Keratinocyte (primary cell): ENCODE data around the gene CLTC. TPM values are rescaled to one million over a fixed set of nuclear protein-coding genes. Genes with fewer than 3 reads are reported as not detected.

Experiments used
- DNase-seq: peaks from one replicate; pipeline ENCODE4 v3.0.0-alpha.2; 2011; ENCODE audit warnings: low read depth, missing footprints, low spot score
- FAIRE-seq: peaks from 2 replicates; lab custom pipeline; 2011; peaks lifted over from hg19 to GRCh38; lab: Jason Lieb, UNC
- H2AFZ ChIP-seq: 2 replicates; pipeline ENCODE4 v1.6.0; 2012; ENCODE audit warnings: low read length, control low read depth, inconsistent platforms; ENCODE audit not compliant: control insufficient read depth
- H3K27ac ChIP-seq: 2 replicates; pipeline ENCODE4 v1.5.1; 2011; ENCODE audit warnings: low read length; ENCODE audit not compliant: control insufficient read depth, insufficient read depth
- H3K27me3 ChIP-seq: 3 replicates; pipeline ENCODE4 v1.6.0; 2011; ENCODE audit warnings: low read length; ENCODE audit not compliant: control insufficient read depth, insufficient read depth; ENCODE audit errors: extremely low read depth
- H3K36me3 ChIP-seq, 2 experiments: 2 replicates in 1 of 2; 3 replicates in 1 of 2; pipeline ENCODE4 v1.5.1; 2011; ENCODE audit warnings: low read length in 2 of 2, mild to moderate bottlenecking in 1 of 2; ENCODE audit not compliant: control insufficient read depth in 2 of 2, insufficient read depth in 2 of 2; ENCODE audit errors: extremely low read depth in 1 of 2
- H3K4me1 ChIP-seq: 3 replicates; pipeline ENCODE4 v1.5.1; 2011; ENCODE audit warnings: low read length; ENCODE audit not compliant: control insufficient read depth, insufficient read depth; ENCODE audit errors: extremely low read depth
- H3K4me2 ChIP-seq: 3 replicates; pipeline ENCODE4 v1.6.0; 2011; ENCODE audit warnings: low read depth, low read length; ENCODE audit not compliant: control insufficient read depth, insufficient read depth; ENCODE audit errors: extremely low read depth
- H3K4me3 ChIP-seq, 3 experiments: fragments of 200-600 bp in 1 of 3; sonication (generic) in 1 of 3; 2 replicates in 2 of 3; 3 replicates in 1 of 3; pipeline ENCODE4 v1.5.1; 2011 to 2016; ENCODE audit warnings: low read length in 3 of 3, mild to moderate bottlenecking in 3 of 3, control low read depth in 2 of 3, inconsistent platforms in 1 of 3, low read depth in 1 of 3, mixed read lengths in 1 of 3, mixed run types in 1 of 3, moderate library complexity in 1 of 3; ENCODE audit not compliant: control insufficient read depth in 2 of 3, insufficient read depth in 2 of 3; ENCODE audit errors: extremely low read depth in 1 of 3
- H3K79me2 ChIP-seq: 2 replicates; pipeline ENCODE4 v1.6.0; 2012; ENCODE audit warnings: low read length; ENCODE audit not compliant: control insufficient read depth, insufficient read depth
- H3K9ac ChIP-seq: 3 replicates; pipeline ENCODE4 v1.6.0; 2011; ENCODE audit warnings: low read length; ENCODE audit not compliant: control insufficient read depth, insufficient read depth; ENCODE audit errors: extremely low read depth
- H3K9me1 ChIP-seq: 3 replicates; pipeline ENCODE4 v1.6.0; 2011; ENCODE audit warnings: low read length; ENCODE audit not compliant: control insufficient read depth, insufficient read depth; ENCODE audit errors: extremely low read depth
- H3K9me3 ChIP-seq: 2 replicates; pipeline ENCODE4 v1.5.1; 2012; ENCODE audit warnings: low read depth, low read length; ENCODE audit not compliant: control insufficient read depth
- H4K20me1 ChIP-seq: 3 replicates; pipeline ENCODE4 v1.6.0; 2011; ENCODE audit warnings: low read length; ENCODE audit not compliant: control insufficient read depth, insufficient read depth; ENCODE audit errors: extremely low read depth
- CTCF ChIP-seq, 3 experiments: IDR thresholded peaks in 1 of 3; conservative IDR thresholded peaks in 1 of 3; optimal IDR thresholded peaks in 1 of 3; 2 replicates in 2 of 3; 3 replicates in 1 of 3; pipeline versions ENCODE3 to v1.5.1; 2011; ENCODE audit warnings: low read length in 3 of 3, mild to moderate bottlenecking in 3 of 3, moderate library complexity in 2 of 3, control low read depth in 1 of 3, inconsistent platforms in 1 of 3; ENCODE audit not compliant: insufficient read depth in 2 of 3; ENCODE audit errors: extremely low read depth in 1 of 3
- EZH2 ChIP-seq: IDR thresholded peaks from one replicate; pipeline ENCODE4 v1.6.1; 2012; ENCODE audit warnings: inconsistent platforms, mild to moderate bottlenecking, low read length, moderate library complexity
- dilution Hi-C: fragments of 300-500 bp; cut with MboI; formaldehyde crosslinking; loops from one replicate; pipeline ENCODE4 v1.7.0; 2020; ENCODE audit warnings: low sequenced_read_pairs; ENCODE audit not compliant: extremely low pct_ligation_motif_present
- polyA plus RNA-seq, 5 experiments: library from polyadenylated mRNA; depleted of rRNA in 3 of 5; stranded (reverse) in 3 of 5; stranded (forward) in 1 of 5; unstranded in 1 of 5; fragments of >200 nt; gene quantifications; 1 replicate in 1 of 5; 2 replicates in 3 of 5; 3 replicates in 1 of 5; pipeline versions ENCODE4 v1.2.1 to v1.2.3, GENCODE V29; 2011 to 2012; ENCODE audit warnings: missing spikeins in 2 of 5, low read depth in 1 of 5, low replicate concordance in 1 of 5

The CLTC gene
- polyA plus RNA-seq, 1 donor (not counting 4 experiments of a cell fraction or from before 2014, with no cell fraction given), result 209 TPM

GRCh38 chr17:59688496-59688895 lies 68.8 kb downstream of the CLTC start:
- no peak for FAIRE-seq
- peaks cover 37% of the 10 kb centered on the region for H3K79me2 ChIP-seq

GRCh38 chr17:59693582-59693981 lies 73.9 kb downstream of the CLTC start:
- Histone ChIP-seq H3K9ac (no peak overlapping the region), H4K20me1 (peaks cover 5% of the 10 kb centered on the region), H3K79me2 (peaks cover 63% of the 10 kb centered on the region), H3K27me3 (no peaks in the 10 kb centered on the region), H3K9me3 (no peaks in the 10 kb centered on the region), H2AFZ (no peak overlapping the region), H3K27ac (no peak overlapping the region), H3K36me3 (peaks cover 30 to 54% of the 10 kb centered on the region in 2 experiments), H3K4me1 (peaks cover 4% of the 10 kb centered on the region), H3K4me2 (no peak overlapping the region), H3K9me1 (no peaks in the 10 kb centered on the region), H3K4me3 (no peak overlapping the region)
- TF ChIP-seq EZH2 (no peak), CTCF (optimal IDR thresholded peaks at IDR 0.05 in 1 of 3, IDR thresholded peaks at IDR 0.05 in 1 of 3, conservative IDR thresholded peaks at IDR 0.05 in 1 of 3; ENCODE audit: extremely low read depth in 1 of 3, insufficient read depth in 2 of 3, low read length in 3 of 3) (no peak)
- FAIRE-seq (no peak), DNase-seq (no peak)
- dilution Hi-C loops, result no loop called here

More at GRCh38 chr17:59688496-59688895, 68.8 kb downstream of the CLTC start:
- TF ChIP-seq EZH2, result no peak
- TF ChIP-seq CTCF (optimal IDR thresholded peaks at IDR 0.05 in 1 of 3, IDR thresholded peaks at IDR 0.05 in 1 of 3, conservative IDR thresholded peaks at IDR 0.05 in 1 of 3; ENCODE audit: extremely low read depth in 1 of 3, insufficient read depth in 2 of 3, low read length in 3 of 3), result no peak
- no peaks in the 10 kb centered on the region for H3K9me1 ChIP-seq
- dilution Hi-C loops, result no loop called here
- no peak for DNase-seq
- H3K4me3 ChIP-seq, result no peak overlapping the region
- H2AFZ ChIP-seq, result no peak overlapping the region
- H3K4me2 ChIP-seq, result no peak overlapping the region
- H3K27ac ChIP-seq, result no peak overlapping the region
- H3K9me3 ChIP-seq, result no peaks in the 10 kb centered on the region
- H3K36me3 ChIP-seq, result peaks cover 30 to 53% of the 10 kb centered on the region in 2 experiments
- H3K27me3 ChIP-seq, result no peaks in the 10 kb centered on the region
- H3K9ac ChIP-seq, result no peak overlapping the region
- H3K4me1 ChIP-seq, result no peaks in the 10 kb centered on the region
- H4K20me1 ChIP-seq, result peaks cover 2% of the 10 kb centered on the region
